SKM-1 (cell line): ENCODE data around the gene LGALS3.
A peak's percentile ranks its signal among the peaks of the same experiment; 100 is the strongest.
"Not testable (repeated sequence)": the region's sequence is repeated elsewhere in the genome, so short reads cannot be mapped to it uniquely, and the experiment has no call there.

Source experiments
- DNase-seq: peaks from one replicate; lab custom pipeline; 2025; ENCODE audit not compliant: unreplicated experiment; lab: John Stamatoyannopoulos, UW

Gene LGALS3

GRCh38 chr14:55129086-55129427 is at the start of gene LGALS3:
LGALS3 (plus strand) TSS chr14:55129252; CDS start chr14:55137374, 8,122 bp downstream.
- no peak for DNase-seq

- not testable (repeated sequence) for DNase-seq
These were observed 49.1 kb upstream of the LGALS3 start for GRCh38 chr14:55079961-55080360.

- no peak for DNase-seq
These were observed 44.5 kb upstream of the LGALS3 start for GRCh38 chr14:55084401-55085059.

- DNase-seq: no peak
These were observed 43.9 kb upstream of the LGALS3 start for GRCh38 chr14:55085060-55085660.

GRCh38 chr14:55086938-55087337 is 42.1 kb upstream of the LGALS3 start:
- DNase-seq: no peak

DNA sequence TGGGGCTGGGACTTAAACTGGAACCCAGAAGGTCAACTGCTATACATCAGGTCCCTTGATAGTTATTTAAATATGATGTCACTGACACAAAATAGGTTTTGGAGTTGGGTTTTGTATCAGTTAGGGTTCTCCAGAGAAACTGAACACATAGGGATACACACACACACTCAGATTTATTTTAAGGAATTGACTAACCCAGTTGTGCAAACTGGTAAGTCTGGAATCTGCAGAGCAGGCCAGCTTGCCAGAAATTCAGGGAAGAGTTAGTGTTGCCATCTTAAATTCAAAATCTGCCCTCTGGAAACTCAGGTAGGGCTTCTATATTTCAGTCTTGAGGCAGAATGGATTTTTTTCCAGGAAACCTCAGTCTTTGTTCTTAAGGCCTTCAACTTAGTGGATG is 40.7 kb upstream of the LGALS3 start:
- no peak for DNase-seq

DNA sequence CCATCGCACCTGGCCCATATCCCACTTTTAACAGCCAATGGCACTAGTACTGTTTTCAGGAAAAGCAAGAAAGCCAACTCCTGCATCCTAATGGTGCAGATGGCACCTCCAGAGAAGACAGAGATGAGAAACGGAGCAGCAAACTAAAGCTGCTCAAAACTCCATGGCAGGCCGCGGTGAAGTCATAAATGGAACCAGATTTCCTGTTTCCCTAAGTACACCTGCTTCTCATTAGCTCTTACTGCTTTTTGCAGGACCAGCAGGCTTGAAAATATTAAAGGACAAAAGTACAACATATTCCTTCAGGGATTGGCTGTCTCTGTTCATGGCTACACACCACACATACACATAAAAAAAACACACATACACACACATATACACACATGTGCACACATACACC is 36.7 kb upstream of the LGALS3 start:
- no peak for DNase-seq

DNA sequence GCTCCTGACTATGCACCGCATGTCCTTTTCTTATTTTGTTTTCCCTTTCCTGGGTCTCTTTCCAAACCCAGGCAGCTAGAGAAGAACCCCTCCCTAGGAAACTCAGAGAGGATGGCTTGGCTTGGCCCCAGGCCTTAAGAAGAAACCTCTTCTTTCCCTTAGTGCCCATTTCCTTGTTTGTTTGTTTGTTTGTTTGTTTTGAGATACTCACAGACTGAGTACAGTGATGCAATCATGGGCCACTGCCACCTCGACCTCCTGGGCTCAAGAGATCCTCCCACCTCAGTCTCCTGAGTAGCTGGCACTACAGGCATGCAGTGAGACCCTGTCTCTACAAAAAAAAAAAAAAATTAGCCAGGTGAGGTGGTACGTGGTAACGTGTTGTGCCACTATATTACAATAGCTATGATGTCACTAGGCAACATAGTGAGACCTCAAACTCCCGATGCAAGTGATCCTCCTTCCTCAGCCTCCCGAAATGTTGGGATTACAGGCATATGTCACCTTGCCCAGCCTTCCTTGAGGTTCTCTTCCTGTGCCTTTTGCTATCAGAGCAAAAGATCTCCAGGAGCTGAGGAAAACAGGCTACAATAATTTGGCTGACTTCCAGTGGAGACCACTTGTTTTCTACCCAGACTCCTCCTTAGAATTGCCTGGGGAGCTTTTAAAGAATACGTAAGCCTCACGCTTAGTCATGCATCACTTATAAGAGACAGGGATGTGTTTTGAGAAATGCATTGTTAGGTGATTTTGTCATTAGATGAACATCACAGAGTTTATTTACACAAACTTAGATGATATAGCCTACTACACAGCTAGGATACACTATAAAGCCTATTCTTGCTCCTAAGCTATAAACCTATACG is 34.5 kb upstream of the LGALS3 start:
- DNase-seq: no peak

- DNase-seq: no peak
These were observed 31.0 kb upstream of the LGALS3 start for GRCh38 chr14:55097881-55098560.

GRCh38 chr14:55098561-55098898 is 30.5 kb upstream of the LGALS3 start:
- no peak for DNase-seq

DNA sequence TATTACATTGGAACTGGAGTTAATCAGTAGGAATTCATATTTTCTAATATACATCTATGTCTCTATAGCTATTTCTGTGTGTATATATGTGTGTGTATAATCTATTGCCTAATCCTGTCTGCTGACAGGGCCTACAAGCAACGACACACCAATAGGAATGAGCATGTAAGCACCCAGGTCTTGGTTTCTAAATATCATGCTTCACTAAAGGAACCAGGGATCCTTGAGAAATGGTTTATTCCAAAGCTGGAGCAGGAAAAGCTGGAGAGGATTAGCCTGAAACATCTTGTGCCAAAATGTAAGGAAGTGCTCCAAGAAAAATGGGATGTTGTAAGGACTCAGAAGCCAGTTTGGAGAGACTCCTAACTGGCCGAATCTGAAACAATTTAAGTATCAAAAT is 29.3 kb upstream of the LGALS3 start:
- DNase-seq: no peak

DNA sequence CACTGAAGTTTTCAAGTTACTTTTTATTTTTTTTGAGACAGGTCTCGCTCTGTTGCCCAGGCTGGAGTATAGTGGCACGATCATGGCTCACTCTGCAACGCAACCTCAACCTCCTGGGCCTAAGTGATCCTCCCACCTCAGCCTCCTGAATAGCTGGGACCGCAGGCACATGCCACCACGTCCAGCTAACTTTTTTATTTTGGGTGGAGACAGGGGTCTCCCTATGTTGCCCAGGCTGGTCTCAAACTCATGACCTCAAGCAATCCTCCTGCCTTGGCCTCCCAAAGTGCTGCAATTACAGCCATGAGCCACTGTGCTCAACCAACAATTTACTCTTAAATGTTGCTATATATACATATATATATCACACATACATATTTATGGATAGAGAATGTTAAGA is 27.4 kb upstream of the LGALS3 start:
- no peak for DNase-seq

DNA sequence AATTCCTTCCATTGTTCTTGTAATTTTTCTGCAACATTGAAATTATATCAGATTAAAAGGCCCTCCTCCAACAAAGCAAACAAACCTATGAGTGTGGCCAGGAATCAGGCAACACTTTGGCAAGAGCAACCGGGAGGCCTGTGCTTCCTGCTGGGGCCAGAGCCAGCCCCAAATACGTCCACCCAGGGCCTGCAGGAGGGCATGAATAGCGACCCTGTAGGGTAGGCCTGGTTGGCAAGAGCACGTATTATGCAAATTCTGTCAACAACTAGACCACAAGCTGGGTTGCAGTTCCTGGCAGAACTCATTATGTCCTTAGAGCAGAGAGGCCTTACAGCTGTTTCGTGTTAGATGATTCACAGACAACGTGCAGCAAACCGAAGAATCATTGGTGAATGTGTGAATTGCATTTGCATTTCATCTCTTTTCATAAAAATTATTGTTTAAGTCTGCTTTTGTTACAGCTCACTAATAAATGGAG is 26.9 kb upstream of the LGALS3 start:
- DNase-seq: no peak

DNA sequence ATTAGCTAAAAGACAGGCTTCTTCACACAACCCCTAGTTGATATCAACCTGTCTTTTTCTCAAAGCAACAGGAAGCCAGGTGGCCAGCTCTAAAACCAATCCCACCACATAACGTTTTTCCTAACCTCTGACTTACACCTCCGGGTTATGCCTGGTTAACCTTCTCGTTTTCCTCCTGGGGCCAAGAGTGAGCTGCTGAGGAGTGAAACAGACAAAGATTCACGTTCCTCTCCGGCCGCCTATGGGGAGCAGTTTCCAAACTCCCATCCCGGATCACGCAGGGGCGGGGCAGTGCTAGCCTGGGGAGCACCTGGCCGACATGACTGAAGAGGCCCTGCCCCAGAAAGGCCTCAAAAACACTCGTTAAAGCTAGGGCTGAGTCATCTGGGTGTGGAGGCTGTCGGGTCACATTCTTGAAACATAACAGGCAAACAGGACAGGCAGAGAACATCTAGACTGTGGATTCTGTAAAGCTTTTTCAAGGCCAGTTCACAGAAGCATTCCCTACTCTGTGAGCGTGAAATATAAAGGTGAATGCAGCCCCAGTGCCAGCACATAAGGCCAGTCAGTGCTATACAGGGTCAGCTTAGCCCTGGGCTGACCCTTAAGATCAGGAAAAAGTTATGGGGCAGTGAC is 25.9 kb upstream of the LGALS3 start:
- no peak for DNase-seq

- peak; percentile 41 for DNase-seq
These were observed 24.8 kb upstream of the LGALS3 start for GRCh38 chr14:55103971-55104954.

DNA sequence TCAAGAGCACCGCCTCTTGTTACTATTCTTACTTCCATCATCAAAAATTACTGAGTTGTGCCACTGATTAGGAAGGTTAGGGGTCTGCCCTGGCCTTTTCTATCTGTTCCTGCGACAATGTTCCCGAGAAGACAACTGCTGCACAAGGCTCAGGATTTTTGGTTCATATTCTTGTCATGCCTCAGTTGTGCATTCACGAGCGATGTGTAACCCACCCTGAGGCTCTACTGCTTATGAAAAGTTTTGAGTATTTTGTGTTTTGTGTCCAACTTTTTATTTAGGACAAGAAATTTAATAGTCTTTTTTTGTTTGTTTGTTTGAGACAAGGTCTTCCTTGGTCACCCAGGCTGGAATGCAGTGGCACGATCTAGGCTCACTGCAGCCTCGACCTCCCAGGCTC is 23.1 kb upstream of the LGALS3 start:
- no peak for DNase-seq

DNA sequence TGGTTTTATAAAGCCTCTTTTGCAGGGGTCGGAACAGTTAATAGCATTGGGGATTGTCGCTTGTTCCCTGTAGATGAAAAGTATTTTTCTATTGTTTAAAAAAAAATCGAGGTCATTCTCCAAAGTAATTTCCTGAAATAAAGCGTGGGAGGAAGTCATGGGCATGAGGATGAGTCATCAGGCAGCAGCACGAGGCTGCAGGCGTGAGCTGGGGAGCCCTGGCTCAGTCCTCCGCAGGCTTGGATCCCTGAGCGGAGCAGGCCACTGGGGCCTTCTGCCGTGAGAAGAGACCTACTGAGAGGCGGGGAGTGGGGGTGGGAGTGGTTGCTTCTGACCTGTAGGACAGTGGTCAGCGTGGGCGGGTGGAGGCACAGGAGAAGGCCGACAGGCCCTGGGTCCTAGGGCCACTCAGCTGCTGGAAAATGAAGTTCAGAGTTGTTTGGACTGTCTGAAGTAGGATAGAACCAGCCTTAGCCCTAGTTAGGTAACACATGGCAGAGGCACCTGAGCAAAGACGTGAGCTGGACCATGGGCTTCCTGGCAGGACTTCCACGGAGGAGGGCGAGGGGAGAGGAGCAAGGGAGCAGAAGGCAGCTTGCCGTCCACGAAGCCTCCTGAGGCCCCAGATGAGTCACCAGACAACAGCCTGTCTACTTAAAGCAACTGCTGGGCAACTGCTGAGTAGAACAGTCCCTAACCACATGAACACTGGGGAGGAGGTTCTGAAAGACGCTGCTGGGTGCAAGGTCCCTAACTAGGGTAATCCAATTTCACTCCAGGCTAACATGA is 21.1 kb upstream of the LGALS3 start:
- DNase-seq: no peak

- DNase-seq: no peak
These were observed 19.2 kb upstream of the LGALS3 start for GRCh38 chr14:55109836-55110235.

DNA sequence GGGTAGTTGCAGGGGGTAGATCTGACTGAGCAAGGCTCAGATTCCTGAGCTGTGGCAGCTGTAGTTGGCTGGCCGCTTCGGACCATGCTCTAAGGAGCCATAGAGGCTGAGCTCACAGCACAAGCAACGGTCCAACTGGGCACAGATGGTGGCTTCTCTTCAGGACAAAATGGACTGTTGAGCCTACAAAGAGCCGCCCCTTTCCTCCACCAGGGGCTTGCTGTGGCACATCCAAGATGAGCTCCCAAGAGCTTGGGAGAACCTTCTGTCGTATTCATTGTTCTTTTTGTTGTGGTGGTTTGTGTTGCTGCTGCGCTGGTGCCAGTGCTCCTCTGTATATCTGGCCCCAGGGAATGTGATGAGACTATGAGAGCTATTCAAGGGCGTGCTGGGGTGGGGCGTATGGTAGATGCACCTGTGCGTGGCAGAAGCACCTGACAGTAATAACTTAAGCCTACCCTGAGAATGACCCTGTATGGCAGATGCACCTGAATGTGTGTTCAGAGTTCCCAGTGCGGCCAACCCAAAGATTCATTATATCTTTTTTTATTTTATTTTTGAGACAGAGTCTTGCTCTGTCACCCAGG is 17.8 kb upstream of the LGALS3 start:
- no peak for DNase-seq
